ENCODE measurements around the gene NDUFS2.

DNA sequence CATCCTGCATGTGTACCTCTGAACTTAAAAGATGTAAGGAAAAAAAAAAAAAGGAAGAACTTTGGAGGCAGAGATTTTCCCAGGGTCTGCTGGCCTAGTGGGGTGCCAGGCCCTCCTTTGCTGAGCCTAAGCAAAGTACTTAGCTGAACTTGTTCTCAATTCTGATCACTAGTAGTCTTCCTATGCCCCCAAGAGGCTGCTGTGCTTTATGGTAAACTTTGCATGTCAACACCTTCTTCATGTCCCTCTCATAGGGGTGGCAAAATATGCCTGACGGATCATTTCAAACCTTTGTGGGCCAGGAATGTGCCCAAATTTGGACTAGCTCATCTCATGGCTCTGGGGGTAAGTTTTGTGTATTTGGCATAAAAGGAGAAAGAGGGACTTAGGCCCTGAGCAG is 44.3 kb upstream of the NDUFS2 start:
- TF ChIP-seq EP300 (IDR thresholded peaks at IDR 0.05), result no peak
- no peak for TF ChIP-seq POLR2A (IDR thresholded peaks at IDR 0.05)
- TF ChIP-seq, protein P1, sequence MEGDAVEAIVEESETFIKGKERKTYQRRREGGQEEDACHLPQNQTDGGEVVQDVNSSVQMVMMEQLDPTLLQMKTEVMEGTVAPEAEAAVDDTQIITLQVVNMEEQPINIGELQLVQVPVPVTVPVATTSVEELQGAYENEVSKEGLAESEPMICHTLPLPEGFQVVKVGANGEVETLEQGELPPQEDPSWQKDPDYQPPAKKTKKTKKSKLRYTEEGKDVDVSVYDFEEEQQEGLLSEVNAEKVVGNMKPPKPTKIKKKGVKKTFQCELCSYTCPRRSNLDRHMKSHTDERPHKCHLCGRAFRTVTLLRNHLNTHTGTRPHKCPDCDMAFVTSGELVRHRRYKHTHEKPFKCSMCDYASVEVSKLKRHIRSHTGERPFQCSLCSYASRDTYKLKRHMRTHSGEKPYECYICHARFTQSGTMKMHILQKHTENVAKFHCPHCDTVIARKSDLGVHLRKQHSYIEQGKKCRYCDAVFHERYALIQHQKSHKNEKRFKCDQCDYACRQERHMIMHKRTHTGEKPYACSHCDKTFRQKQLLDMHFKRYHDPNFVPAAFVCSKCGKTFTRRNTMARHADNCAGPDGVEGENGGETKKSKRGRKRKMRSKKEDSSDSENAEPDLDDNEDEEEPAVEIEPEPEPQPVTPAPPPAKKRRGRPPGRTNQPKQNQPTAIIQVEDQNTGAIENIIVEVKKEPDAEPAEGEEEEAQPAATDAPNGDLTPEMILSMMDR (IDR thresholded peaks at IDR 0.05), result no peak
- TF ChIP-seq POLR2AphosphoS5 (IDR thresholded peaks at IDR 0.05), result no peak

Measured in upper lobe of left lung (tissue), 4 donors.